ENCODE data around the gene GPR132. TPM values are rescaled to one million over a fixed set of nuclear protein-coding genes. Genes with fewer than 3 reads are reported as not detected.

The GPR132 gene
- total and polyA plus RNA-seq, 9 of the 15 experiments (the other 6 are each of a cell fraction or from before 2014, with no cell fraction given), result 0.01 to 1.1 (median 0.25) TPM; not detected in 1

GRCh38 chr14:105092171-105093037 lies 27.2 kb upstream of the GPR132 start:
- Histone ChIP-seq H3K9me3 (replicated peaks; ENCODE audit: control insufficient read depth, insufficient read depth, low read depth, low read length) (no peaks in the 10 kb centered on the region), H3K9me1 (ENCODE audit: control insufficient read depth, insufficient read depth, low read length) (peaks cover 5% of the 10 kb centered on the region), H3K9ac (ENCODE audit: insufficient read depth in 1 of 2, low read depth in 2 of 2, low read length in 2 of 2) (peak overlapping the region in 1 of 2 experiments; percentile 61; a peak in 1 of 4 replicates), H4K20me1 (replicated peaks; ENCODE audit: control insufficient read depth, insufficient read depth, low read length) (no peaks in the 10 kb centered on the region), H3K4me2 (ENCODE audit: insufficient read depth, low read length) (no peak overlapping the region), H3K79me2 (ENCODE audit: control insufficient read depth, insufficient read depth, low read length) (no peaks in the 10 kb centered on the region), H3K4me1 (replicated peaks in 1 of 2; ENCODE audit: control insufficient read depth in 2 of 2, insufficient read depth in 2 of 2, low read length in 2 of 2) (peaks cover 3 to 66% of the 10 kb centered on the region in 2 experiments; a peak in 2 of 5 replicates), H3K27me3 (ENCODE audit: control insufficient read depth in 2 of 2, insufficient read depth in 2 of 2, low read length in 2 of 2) (peaks cover 10 to 32% of the 10 kb centered on the region in 2 experiments; a peak in 4 of 5 replicates), H2AFZ (ENCODE audit: low read depth, low read length) (0 out of 2 replicates have a peak overlapping the region, but pooled peaks have one; percentile 51), H3K4me3 (0 out of 2 replicates have a peak overlapping the region, but pooled peaks have one; percentile 43), H3K36me3 (ENCODE audit: control insufficient read depth, insufficient read depth, low read length) (no peaks in the 10 kb centered on the region), H3K27ac (ENCODE audit: extremely low read depth, low read depth, low read length) (no peak overlapping the region)
- no peak for TF ChIP-seq ZNF277 (CRISPR knock-in tag; IDR thresholded peaks at IDR 0.05; ENCODE audit: borderline replicate concordance)
- TF ChIP-seq NR1H2 (CRISPR knock-in tag; IDR thresholded peaks at IDR 0.05), result no peak
- TF ChIP-seq FOXJ3 (CRISPR knock-in tag; IDR thresholded peaks at IDR 0.05), result no peak
- TF ChIP-seq SIN3A (IDR thresholded peaks at IDR 0.05; ENCODE audit: borderline replicate concordance in 2 of 2, control insufficient read depth in 1 of 2, low read depth in 2 of 2, low read length in 2 of 2), result no peak
- POLR2A ChIA-PET, result interaction anchor here (0.6 kb wide), 1 partner anchor 47 kb away, joined by 3 read pairs; no protein-coding TSS in a partner anchor
- FAIRE-seq (no peak), ATAC-seq (no peak), DNase-seq (ENCODE audit: extremely low read depth in 1 of 4, low spot score in 3 of 4) (no peak)
- intact Hi-C loops (cut with micrococcal nuclease), result loop anchor here (5.0 kb wide), 2 partner anchors 90 to 435 kb away; partner anchors contain the start of genes NUDT14 and TMEM121
- in situ Hi-C loops (cut with MboI), result loop anchor here (10.0 kb wide), 2 partner anchors 192 to 262 kb away; no protein-coding TSS in a partner anchor
- CTCF ChIA-PET (ENCODE audit: low intra/inter-chr PET ratio), result no interaction called here
- BruUV-seq (replicated peaks), result no TSS peak
- WGBS (ENCODE audit: insufficient coverage, low coverage, missing lambda C conversion rate), result 40% methylated on average over 15 of the region's 25 CpGs

All from K562 (cell line).